Gastroesophageal sphincter (tissue), 3 donors: ENCODE results near the gene PEMT.

Experiments
- CTCF ChIP-seq, 4 experiments: fragments of 200-600 bp in 2 of 4; fragments of 450-650 bp in 2 of 4; sonication (generic) in 1 of 4; IDR thresholded peaks; one replicate each; pipeline ENCODE4 v1.5.1; 2017 to 2019; ENCODE audit warnings: antibody characterized with exemption in 4 of 4, mild to moderate bottlenecking in 2 of 4, moderate library complexity in 2 of 4
- POLR2A ChIP-seq, 2 donors: fragments of 450-650 bp; IDR thresholded peaks; one replicate each; pipeline ENCODE4 v1.6.1; 2017; ENCODE audit warnings: antibody characterized with exemption in 2 of 2, mild to moderate bottlenecking in 2 of 2, moderate library complexity in 1 of 2

- no peak for TF ChIP-seq CTCF (IDR thresholded peaks at IDR 0.05)
- no peak for TF ChIP-seq POLR2A (IDR thresholded peaks at IDR 0.05)
Measured at GRCh38 chr17:17562146-17562511, 29.4 kb downstream of the PEMT start.
